Measurements from ENCODE around the gene LOXL1.

DNA sequence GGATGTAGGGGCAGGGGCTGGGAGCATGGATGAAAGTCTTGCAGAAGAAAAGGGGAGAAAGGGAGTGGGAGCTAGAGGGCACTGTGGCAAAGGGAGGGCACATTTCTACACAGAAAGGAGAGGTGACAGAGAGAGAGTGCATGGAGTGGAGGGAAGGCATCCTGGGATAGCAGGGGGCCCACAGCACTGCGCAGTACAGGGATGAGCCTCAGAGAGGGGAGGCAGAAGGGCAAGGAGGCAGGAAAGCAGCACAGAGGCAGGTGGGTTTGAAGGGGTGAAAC, 60.5 kb downstream of the LOXL1 start:
- TF ChIP-seq, protein P1, sequence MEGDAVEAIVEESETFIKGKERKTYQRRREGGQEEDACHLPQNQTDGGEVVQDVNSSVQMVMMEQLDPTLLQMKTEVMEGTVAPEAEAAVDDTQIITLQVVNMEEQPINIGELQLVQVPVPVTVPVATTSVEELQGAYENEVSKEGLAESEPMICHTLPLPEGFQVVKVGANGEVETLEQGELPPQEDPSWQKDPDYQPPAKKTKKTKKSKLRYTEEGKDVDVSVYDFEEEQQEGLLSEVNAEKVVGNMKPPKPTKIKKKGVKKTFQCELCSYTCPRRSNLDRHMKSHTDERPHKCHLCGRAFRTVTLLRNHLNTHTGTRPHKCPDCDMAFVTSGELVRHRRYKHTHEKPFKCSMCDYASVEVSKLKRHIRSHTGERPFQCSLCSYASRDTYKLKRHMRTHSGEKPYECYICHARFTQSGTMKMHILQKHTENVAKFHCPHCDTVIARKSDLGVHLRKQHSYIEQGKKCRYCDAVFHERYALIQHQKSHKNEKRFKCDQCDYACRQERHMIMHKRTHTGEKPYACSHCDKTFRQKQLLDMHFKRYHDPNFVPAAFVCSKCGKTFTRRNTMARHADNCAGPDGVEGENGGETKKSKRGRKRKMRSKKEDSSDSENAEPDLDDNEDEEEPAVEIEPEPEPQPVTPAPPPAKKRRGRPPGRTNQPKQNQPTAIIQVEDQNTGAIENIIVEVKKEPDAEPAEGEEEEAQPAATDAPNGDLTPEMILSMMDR (IDR thresholded peaks at IDR 0.05): no peak
- no peak for TF ChIP-seq POLR2A (IDR thresholded peaks at IDR 0.05)

All from body of pancreas (tissue), 4 donors.